ENCODE measurements around the gene CLIP2.

- TF ChIP-seq, protein P1, sequence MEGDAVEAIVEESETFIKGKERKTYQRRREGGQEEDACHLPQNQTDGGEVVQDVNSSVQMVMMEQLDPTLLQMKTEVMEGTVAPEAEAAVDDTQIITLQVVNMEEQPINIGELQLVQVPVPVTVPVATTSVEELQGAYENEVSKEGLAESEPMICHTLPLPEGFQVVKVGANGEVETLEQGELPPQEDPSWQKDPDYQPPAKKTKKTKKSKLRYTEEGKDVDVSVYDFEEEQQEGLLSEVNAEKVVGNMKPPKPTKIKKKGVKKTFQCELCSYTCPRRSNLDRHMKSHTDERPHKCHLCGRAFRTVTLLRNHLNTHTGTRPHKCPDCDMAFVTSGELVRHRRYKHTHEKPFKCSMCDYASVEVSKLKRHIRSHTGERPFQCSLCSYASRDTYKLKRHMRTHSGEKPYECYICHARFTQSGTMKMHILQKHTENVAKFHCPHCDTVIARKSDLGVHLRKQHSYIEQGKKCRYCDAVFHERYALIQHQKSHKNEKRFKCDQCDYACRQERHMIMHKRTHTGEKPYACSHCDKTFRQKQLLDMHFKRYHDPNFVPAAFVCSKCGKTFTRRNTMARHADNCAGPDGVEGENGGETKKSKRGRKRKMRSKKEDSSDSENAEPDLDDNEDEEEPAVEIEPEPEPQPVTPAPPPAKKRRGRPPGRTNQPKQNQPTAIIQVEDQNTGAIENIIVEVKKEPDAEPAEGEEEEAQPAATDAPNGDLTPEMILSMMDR (IDR thresholded peaks at IDR 0.05) = no peak
- no peak for TF ChIP-seq POLR2A (IDR thresholded peaks at IDR 0.05)
Observed at GRCh38 chr7:74306730-74307469, 17.7 kb downstream of the CLIP2 start.

Measured in Peyer's patch (tissue), 4 donors.